ENCODE results near the gene CAMK2D.

DNA sequence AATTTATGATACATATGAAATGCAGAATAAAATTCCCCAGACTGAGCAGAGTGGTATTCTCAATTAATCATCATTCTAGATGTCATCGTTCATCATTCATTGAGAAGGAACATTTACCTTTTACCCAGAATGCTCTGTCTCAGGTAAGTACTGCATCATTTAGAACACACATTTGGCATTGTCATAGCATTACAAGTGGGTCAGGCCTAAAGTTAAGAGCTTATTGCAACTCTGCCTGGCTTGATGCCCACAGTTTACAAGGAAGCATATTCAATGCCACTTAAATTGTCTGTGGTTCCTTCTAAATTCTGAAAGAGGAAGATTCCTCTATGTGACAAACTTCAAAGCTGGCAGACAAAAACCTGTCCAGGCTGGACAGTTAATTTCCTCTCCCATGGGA, 87.3 kb downstream of the CAMK2D start:
- TF ChIP-seq, protein P1, sequence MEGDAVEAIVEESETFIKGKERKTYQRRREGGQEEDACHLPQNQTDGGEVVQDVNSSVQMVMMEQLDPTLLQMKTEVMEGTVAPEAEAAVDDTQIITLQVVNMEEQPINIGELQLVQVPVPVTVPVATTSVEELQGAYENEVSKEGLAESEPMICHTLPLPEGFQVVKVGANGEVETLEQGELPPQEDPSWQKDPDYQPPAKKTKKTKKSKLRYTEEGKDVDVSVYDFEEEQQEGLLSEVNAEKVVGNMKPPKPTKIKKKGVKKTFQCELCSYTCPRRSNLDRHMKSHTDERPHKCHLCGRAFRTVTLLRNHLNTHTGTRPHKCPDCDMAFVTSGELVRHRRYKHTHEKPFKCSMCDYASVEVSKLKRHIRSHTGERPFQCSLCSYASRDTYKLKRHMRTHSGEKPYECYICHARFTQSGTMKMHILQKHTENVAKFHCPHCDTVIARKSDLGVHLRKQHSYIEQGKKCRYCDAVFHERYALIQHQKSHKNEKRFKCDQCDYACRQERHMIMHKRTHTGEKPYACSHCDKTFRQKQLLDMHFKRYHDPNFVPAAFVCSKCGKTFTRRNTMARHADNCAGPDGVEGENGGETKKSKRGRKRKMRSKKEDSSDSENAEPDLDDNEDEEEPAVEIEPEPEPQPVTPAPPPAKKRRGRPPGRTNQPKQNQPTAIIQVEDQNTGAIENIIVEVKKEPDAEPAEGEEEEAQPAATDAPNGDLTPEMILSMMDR (IDR thresholded peaks at IDR 0.05), result no peak
- TF ChIP-seq POLR2A (IDR thresholded peaks at IDR 0.05), result no peak

Measured in thyroid gland (tissue), 4 donors.